Omental fat pad (tissue), 4 donors: ENCODE data around the gene GAS6. TPM values are rescaled to one million over a fixed set of nuclear protein-coding genes. Genes with fewer than 3 reads are reported as not detected.
"Not testable (repeated sequence)": the region's sequence is repeated elsewhere in the genome, so short reads cannot be mapped to it uniquely, and the experiment has no call there.

Experiments
- ATAC-seq: fragments of 150-250 bp; one replicate; pipeline ENCODE4 v1.9.1; 2016; ENCODE audit warnings: mild to moderate bottlenecking, moderate library complexity; ENCODE audit not compliant: low FRiP score
- DNase-seq: peaks from one replicate; pipeline ENCODE4 v3.0.0-alpha.2; 2019; ENCODE audit warnings: low spot score
- total RNA-seq, 4 donors: library from RNA; depleted of rRNA; stranded (reverse); fragments of >200 nt; gene quantifications; one replicate each; pipeline ENCODE4 v1.1.0, GENCODE V29; 2016
- TF ChIP-seq, protein P1 (sequence below), 3 donors: fragments of 450-650 bp; IDR thresholded peaks; one replicate each; pipeline ENCODE4 v1.5.1; 2016 to 2017; ENCODE audit warnings: antibody characterized with exemption in 3 of 3, mild to moderate bottlenecking in 3 of 3, moderate library complexity in 2 of 3

Gene GAS6
- total RNA-seq, 4 donors from 2014 or later, result 129 to 207 (median 164) TPM

DNA sequence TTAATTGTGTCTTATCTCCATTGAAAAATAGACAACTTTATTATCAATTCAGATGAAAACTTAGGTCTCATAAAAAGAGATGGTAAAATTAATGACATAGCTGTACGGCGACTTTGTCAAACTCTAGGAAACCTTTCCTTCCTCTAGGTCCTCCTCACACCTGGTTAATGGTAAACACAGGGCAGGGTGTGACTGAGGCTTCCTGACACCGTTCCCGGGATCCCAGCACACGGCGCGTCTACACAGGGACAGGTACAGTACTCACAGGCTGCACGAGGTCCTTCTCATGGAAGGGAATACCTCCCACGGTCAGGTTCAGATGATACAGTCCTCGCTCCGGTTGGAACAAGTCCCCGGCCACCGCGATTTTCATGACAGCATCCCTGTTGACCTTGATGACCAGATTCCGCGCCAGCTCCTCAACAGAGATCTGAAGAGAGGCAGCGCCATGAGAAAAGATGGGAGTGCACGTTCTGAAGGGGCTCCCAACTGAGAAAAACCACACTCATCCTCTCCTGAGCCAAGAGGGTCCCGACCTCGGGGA is 35.5 kb downstream of the GAS6 start:
- ATAC-seq (no peak), DNase-seq (no peak)
- TF ChIP-seq, protein P1, sequence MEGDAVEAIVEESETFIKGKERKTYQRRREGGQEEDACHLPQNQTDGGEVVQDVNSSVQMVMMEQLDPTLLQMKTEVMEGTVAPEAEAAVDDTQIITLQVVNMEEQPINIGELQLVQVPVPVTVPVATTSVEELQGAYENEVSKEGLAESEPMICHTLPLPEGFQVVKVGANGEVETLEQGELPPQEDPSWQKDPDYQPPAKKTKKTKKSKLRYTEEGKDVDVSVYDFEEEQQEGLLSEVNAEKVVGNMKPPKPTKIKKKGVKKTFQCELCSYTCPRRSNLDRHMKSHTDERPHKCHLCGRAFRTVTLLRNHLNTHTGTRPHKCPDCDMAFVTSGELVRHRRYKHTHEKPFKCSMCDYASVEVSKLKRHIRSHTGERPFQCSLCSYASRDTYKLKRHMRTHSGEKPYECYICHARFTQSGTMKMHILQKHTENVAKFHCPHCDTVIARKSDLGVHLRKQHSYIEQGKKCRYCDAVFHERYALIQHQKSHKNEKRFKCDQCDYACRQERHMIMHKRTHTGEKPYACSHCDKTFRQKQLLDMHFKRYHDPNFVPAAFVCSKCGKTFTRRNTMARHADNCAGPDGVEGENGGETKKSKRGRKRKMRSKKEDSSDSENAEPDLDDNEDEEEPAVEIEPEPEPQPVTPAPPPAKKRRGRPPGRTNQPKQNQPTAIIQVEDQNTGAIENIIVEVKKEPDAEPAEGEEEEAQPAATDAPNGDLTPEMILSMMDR (IDR thresholded peaks at IDR 0.05), result no peak

DNA sequence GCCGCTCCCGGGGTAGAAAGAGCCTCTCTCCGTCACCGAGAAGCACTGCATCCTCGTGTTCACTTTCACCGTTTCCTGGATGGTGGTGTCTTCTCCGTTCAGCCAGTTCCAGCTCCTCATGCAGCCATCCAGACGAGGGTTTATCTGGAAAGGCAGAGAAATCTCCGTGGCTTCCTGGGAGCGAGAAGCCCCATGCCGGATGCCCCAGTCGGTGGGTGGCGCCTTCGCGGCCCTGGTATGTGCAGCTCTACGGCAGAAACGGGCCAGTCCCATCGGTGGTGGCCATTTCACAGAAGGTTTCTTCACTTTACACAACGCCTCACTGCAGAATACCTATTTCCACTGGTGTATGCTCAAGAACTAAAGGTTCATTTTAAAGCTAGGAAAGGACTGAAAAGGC is 36.9 kb downstream of the GAS6 start:
- ATAC-seq, result no peak
- no peak for DNase-seq
- TF ChIP-seq, protein P1 (IDR thresholded peaks at IDR 0.05), result no peak

DNA sequence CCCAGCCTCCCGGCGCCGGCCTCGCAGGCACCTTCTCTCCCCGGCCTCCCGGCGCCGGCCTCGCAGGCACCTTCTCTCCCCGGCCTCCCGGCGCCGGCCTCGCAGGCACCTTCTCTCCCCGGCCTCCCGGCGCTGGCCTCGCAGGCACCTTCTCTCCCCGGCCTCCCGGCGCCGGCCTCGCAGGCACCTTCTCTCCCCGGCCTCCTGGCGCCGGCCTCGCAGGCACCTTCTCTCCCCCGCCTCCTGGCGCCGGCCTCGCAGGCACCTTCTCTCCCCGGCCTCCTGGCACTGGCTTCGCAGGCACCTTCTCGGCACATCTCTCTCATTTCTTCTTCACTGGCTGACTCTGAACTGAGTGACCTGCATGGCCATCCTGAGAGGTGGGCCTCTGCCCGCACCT is 37.4 kb downstream of the GAS6 start:
- ATAC-seq, DNase-seq: not testable (repeated sequence)

DNA sequence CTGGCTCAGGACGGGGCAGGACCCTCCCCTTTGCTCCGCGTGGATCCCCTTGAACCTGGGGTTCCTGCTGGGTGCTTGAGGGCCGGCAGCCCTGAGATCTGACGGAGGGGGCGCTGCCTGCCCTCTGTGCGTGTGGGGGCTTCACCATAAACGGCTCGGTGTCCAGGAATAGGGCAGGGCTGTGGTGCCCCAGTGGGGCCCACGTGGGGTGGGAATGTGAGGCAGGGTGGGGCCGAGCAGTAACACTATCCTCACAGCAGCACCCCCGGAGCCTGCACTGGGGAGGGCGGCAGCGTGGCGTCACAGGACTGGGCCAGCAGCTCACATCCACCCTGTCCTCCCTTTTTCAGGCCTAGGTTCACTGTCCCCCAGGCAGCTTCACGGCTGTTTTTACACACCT is 38.0 kb downstream of the GAS6 start:
- TF ChIP-seq, protein P1 (IDR thresholded peaks at IDR 0.05), result no peak
- ATAC-seq (no peak), DNase-seq (no peak)

DNA sequence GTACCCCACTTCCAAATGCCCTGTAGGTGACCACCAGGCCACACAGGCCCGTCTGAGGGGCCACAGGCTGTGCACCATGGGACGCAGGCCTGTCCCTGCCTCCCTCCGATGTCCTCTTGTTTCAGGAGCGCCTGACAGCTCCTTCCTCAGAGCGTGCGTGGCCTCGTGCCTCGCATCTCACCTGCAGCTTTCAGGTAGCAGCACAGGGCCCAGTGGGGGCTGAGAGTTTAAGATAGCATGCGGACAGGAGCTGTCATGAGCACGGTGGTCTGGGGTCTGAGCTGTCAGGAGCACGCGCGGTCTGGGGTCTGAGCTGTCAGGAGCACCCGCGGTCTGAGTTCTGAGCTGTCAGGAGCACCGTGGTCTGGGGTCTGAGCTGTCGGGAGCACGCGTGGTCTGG is 40.1 kb downstream of the GAS6 start:
- no peak for DNase-seq
- no peak for ATAC-seq
- TF ChIP-seq, protein P1 (IDR thresholded peaks at IDR 0.05), result no peak

DNA sequence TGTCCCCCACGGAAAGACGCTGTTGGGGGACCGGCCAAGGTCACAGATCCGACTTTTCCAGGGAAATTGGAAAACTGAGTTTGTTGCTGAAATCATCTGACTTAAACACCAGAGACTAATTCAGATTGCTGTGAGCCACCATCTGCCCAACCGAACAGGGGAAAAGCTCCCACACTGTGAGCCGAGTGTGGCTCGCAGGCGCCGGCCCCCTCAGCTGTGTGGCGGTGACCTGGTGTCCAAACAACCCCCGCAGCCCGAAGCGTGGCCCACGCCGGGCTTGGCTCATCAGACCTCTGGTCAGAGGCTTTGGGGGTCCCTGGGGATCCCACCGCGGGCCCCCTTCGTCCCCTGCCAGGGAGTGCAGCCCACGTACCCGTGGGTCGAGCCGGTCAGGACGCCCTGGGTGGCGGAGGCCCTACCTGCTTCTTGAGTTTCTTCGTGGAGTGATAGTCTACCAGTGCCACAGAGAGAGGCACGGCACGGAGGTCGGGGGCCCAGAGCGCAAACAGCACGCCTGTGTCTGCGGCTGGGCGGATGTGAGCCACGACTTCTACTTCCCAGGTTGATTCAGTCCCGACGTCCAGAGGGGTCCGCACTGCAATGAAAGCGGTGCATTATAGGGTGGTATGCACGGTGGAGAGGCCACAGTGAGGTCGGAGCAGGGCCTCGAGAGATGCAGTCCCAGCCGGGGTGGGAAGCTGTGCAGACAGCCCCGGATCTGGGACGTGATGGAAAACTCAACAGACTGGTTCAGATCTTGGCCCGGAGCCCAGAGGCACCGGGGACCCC is 40.7 kb downstream of the GAS6 start:
- DNase-seq, result no peak
- TF ChIP-seq, protein P1 (IDR thresholded peaks at IDR 0.05), result no peak
- no peak for ATAC-seq

DNA sequence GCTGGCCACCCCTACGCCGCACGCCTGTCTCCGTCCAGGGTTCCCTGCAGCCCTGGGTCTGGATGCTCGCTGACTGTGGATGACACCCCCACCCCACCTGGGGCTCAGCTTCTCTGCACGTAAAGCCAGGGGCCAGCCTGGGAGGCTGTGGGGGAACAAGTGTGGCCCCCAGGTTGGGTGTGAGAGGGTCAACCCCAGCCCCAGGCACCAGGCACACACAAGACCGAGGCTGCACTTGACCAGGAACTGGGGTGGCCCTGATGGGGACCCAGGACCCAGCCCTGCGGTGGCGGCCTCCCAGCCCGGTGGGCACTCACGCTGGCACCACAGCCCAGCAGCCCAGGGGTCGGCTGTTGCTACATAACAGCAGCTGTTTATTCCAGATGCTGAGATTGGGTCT is 41.6 kb downstream of the GAS6 start:
- ATAC-seq, result no peak
- DNase-seq, result no peak
- TF ChIP-seq, protein P1 (IDR thresholded peaks at IDR 0.05), result no peak
